ENCODE results near the gene ITPKC.

- TF ChIP-seq POLR2AphosphoS5 (IDR thresholded peaks at IDR 0.05; ENCODE audit: low read depth, low read length) (no peak), POLR2A (IDR thresholded peaks at IDR 0.05; ENCODE audit: low read depth, low read length) (no peak), TAF1 (IDR thresholded peaks at IDR 0.05; ENCODE audit: borderline replicate concordance, low read depth, low read length) (no peak)
These were observed 32.6 kb upstream of the ITPKC start for GRCh38 chr19:40684280-40684679.

All from GM12892 (cell line).